ENCODE results near the gene RABGAP1L. TPM values are rescaled to one million over a fixed set of nuclear protein-coding genes. Genes with fewer than 3 reads are reported as not detected.

The RABGAP1L gene
- total RNA-seq, 1 experiment from 2014 or later: 57.4 TPM

DNA sequence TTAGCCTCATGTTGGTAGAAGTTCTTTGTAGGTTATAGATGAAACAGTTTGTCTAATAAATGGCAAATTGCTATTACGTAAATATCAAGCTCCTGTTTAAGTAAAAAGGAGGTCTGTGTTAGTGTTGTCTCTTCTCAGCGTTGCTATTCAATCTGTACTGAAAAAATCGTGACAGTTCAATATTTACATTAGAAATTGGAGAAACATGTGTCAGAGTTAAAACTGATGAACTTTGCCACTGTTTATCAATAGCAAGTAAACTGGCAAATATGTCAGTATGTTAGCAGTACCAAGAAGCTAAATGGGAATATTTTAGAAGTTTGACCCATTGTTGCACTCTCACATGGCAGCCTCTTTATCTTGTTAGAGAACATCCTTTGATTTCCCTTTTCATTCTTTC, 506.9 kb downstream of the RABGAP1L start:
- Histone ChIP-seq H3K4me1 (replicated peaks; ENCODE audit: insufficient read depth) (no peaks in the 10 kb centered on the region), H3K9me3 (ENCODE audit: insufficient read depth, low read depth) (no peaks in the 10 kb centered on the region), H4K20me1 (ENCODE audit: insufficient read depth) (no peaks in the 10 kb centered on the region), H3K4me2 (no peak overlapping the region), H3K27ac (no peak overlapping the region), H3K36me3 (ENCODE audit: low read depth) (no peaks in the 10 kb centered on the region), H3K79me2 (ENCODE audit: low read depth) (no peaks in the 10 kb centered on the region), H3K27me3 (ENCODE audit: insufficient read depth, low read depth) (no peaks in the 10 kb centered on the region), H3K4me3 (no peak overlapping the region), H3F3A (ENCODE audit: insufficient read depth, low read depth) (no peaks in the 10 kb centered on the region), H3K9me2 (ENCODE audit: insufficient read depth) (no peaks in the 10 kb centered on the region), H2AFZ (no peak overlapping the region)
- BruUV-seq (replicated peaks): no TSS peak
- DNase-seq: no peak
- ChIA-PET CTCF (no interaction called here), POLR2A (ENCODE audit: unreplicated experiment) (no interaction called here)
- intact Hi-C loops (cut with micrococcal nuclease; ENCODE audit: unreplicated experiment): no loop called here
- TF ChIP-seq, protein P1, sequence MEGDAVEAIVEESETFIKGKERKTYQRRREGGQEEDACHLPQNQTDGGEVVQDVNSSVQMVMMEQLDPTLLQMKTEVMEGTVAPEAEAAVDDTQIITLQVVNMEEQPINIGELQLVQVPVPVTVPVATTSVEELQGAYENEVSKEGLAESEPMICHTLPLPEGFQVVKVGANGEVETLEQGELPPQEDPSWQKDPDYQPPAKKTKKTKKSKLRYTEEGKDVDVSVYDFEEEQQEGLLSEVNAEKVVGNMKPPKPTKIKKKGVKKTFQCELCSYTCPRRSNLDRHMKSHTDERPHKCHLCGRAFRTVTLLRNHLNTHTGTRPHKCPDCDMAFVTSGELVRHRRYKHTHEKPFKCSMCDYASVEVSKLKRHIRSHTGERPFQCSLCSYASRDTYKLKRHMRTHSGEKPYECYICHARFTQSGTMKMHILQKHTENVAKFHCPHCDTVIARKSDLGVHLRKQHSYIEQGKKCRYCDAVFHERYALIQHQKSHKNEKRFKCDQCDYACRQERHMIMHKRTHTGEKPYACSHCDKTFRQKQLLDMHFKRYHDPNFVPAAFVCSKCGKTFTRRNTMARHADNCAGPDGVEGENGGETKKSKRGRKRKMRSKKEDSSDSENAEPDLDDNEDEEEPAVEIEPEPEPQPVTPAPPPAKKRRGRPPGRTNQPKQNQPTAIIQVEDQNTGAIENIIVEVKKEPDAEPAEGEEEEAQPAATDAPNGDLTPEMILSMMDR (conservative IDR thresholded peaks at IDR 0.05): no peak
- no peak for TF ChIP-seq EZH2 (IDR thresholded peaks at IDR 0.05; ENCODE audit: low read depth)

DNA sequence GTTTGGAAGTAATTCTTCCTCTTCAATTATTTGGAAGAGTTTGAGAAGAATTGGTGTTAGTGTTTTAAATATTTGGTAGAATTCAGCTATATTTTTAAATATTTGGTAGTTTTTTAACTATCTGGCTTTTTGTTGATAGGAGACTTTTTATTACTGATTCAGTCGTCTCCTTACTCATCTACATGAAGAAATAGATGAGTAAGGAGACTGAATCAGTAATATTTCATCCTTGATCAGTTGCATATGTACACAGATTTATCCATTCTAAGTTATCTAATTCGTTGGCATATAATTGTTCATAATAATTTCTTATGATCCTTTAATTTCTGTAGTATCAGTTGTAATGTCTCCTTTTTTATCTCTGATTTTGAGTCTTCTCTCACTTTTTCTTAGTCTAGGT, 512.5 kb downstream of the RABGAP1L start:
- TF ChIP-seq, protein P1 (conservative IDR thresholded peaks at IDR 0.05): no peak
- no peak for TF ChIP-seq EZH2 (IDR thresholded peaks at IDR 0.05; ENCODE audit: low read depth)
- no peaks in the 10 kb centered on the region for H3F3A ChIP-seq (ENCODE audit: insufficient read depth, low read depth)

DNA sequence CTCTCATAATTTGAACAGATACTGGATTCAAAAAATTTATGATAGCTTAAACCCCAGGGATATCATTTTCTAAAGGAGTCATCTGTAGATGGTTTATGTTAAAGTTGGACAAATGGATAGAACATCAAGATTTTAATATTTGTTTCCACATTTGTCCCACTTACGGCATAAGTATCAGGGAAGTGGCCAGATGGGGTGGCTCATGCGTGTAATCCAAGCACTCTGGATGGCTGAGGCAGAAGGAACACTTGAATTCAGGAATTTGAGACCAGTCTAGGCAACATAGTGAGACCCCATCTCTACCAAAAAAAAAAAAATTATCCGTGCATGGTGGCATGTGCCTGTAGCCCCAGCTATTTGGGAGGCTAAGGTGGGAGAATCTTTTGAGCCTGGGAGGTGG, 517.5 kb downstream of the RABGAP1L start:
- no peaks in the 10 kb centered on the region for H3K27me3 ChIP-seq (ENCODE audit: insufficient read depth, low read depth)
- POLR2A ChIA-PET (ENCODE audit: unreplicated experiment): no interaction called here
- CTCF ChIA-PET: no interaction called here
- H2AFZ ChIP-seq: no peak overlapping the region
- no peak overlapping the region for H3K27ac ChIP-seq
- no peaks in the 10 kb centered on the region for H4K20me1 ChIP-seq (ENCODE audit: insufficient read depth)
- H3K79me2 ChIP-seq (ENCODE audit: low read depth): no peaks in the 10 kb centered on the region
- no peak overlapping the region for H3K4me2 ChIP-seq
- H3K4me3 ChIP-seq: no peak overlapping the region
- no peaks in the 10 kb centered on the region for H3K9me2 ChIP-seq (ENCODE audit: insufficient read depth)
- no peaks in the 10 kb centered on the region for H3K9me3 ChIP-seq (ENCODE audit: insufficient read depth, low read depth)
- TF ChIP-seq, protein P1 (conservative IDR thresholded peaks at IDR 0.05): no peak
- no peak for TF ChIP-seq EZH2 (IDR thresholded peaks at IDR 0.05; ENCODE audit: low read depth)
- intact Hi-C loops (cut with micrococcal nuclease; ENCODE audit: unreplicated experiment): no loop called here
- no peak for DNase-seq
- H3K36me3 ChIP-seq (ENCODE audit: low read depth): no peaks in the 10 kb centered on the region
- H3K4me1 ChIP-seq (replicated peaks; ENCODE audit: insufficient read depth): no peaks in the 10 kb centered on the region
- BruUV-seq (replicated peaks): no TSS peak
- no peaks in the 10 kb centered on the region for H3F3A ChIP-seq (ENCODE audit: insufficient read depth, low read depth)

More for the DNA sequence above, 512.5 kb downstream of the RABGAP1L start:
- Histone ChIP-seq H3K36me3 (ENCODE audit: low read depth) (no peaks in the 10 kb centered on the region), H3K9me2 (ENCODE audit: insufficient read depth) (no peaks in the 10 kb centered on the region), H2AFZ (no peak overlapping the region), H3K27me3 (ENCODE audit: insufficient read depth, low read depth) (no peaks in the 10 kb centered on the region), H3K27ac (no peak overlapping the region), H4K20me1 (ENCODE audit: insufficient read depth) (no peaks in the 10 kb centered on the region), H3K79me2 (ENCODE audit: low read depth) (no peaks in the 10 kb centered on the region), H3K4me2 (no peak overlapping the region), H3K4me1 (replicated peaks; ENCODE audit: insufficient read depth) (no peaks in the 10 kb centered on the region), H3K9me3 (ENCODE audit: insufficient read depth, low read depth) (no peaks in the 10 kb centered on the region), H3K4me3 (no peak overlapping the region)
- DNase-seq: no peak
- BruUV-seq (replicated peaks): no TSS peak
- intact Hi-C loops (cut with micrococcal nuclease; ENCODE audit: unreplicated experiment): no loop called here
- ChIA-PET CTCF (no interaction called here), POLR2A (ENCODE audit: unreplicated experiment) (no interaction called here)
